ENCODE data around the gene MEIS3. TPM values are rescaled to one million over a fixed set of nuclear protein-coding genes. Genes with fewer than 3 reads are reported as not detected.

MEIS3 gene
- total RNA-seq, 1 experiment from 2014 or later = 52.2 TPM

DNA sequence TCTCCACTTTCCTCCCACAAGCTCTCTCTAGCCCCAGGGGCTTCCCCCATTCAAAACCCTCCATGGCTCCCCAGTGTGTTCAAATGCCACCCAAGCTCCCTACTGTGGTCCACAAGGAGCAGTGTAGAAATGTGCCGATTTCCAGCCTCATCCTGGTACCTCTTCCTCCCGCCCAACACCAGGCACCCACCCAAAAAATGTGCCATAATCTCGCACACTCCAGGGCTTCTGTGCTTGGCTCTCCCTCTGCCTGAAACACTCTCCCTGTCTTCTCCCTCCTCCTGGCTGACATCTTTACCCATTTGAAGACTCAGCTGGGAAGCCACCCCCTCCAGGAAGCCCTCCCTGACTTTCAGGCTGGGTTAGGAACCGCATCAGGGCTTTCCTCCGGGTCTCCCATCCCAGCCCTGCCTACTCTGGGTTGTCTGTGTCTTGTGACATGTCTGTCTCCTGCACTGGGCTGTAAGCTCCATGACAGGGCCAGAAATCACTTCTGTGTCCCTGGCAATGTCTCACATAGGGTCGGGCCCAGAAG is 16.6 kb upstream of the MEIS3 start:
- no peak for DNase-seq (ENCODE audit: low spot score)

DNA sequence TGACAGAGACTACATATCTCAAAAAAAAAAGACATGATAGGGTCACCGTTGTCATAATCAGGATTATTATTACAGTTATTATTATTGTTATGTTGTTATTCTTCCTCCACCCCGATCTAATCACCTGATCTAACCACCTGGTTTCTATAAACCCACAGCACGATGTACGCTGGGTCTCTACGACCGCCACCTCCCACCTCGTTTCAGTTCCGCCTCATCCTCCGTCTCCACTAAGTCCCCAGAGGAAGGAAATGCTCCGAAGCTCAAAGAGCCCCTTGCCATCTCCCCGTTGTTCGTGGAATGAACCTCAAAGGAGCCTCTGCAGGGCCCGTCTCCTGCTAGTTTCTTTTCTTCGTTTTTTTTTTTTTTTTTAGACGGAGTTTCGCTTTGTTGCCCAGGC is 15.9 kb upstream of the MEIS3 start:
- no peak for DNase-seq (ENCODE audit: low spot score)

DNA sequence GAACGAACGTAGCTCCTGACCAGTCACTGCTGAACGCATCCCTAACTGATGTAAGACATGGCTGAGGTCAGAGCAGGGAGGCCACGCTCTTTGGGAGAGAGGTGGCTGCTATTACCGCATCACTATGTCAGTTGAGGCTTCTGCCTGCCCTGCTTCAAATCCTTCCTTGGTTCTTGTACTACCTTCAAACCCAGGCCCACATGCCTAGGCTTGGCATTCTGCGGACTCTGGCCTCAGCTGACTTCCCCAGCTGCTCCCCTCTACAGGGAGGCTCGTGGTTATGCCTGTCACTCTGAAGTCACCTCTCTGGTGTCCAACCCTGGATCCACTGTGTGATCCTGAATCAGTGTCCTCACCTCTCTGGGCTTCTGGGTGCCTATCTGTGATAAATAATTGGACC is 14.8 kb upstream of the MEIS3 start:
- DNase-seq (ENCODE audit: low spot score) = no peak

DNA sequence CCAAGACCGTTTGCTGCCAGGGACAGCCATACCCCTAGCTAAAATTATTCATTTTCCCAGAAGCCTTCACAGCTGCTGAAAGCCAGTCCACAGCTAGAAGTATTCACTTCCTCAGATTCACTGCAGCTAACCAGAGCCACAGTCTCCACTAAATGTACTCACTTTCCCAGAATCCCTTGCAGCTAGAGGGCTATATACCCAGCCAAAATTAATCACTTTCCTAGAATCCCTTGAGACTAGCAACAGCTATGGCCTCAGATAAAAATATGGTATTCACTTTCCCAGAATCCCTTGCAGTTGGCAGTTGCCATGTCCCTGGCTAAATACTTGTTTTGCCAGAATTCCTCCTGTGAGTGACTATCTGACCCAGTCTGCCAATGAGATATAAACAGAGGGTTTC is 13.8 kb upstream of the MEIS3 start:
- no peak for DNase-seq (ENCODE audit: low spot score)

DNA sequence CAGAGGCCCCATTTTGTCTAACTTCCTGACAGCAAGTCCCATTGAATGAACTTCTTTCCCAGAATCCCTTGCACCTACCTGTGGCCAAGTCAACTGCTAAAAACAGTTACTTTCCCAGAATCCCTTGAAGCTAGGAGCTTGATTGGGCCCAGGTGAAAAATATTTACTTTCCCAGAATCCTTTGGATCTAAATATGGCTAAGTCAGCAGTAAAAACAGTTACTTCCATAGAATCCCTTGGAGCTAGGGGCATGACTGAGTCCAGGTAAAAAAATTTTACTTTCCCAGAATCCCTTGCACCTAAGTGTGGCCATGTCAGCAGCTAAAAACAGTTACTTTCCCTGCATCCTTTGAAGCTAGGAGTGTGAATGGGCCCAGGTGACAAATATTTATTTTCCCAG is 13.2 kb upstream of the MEIS3 start:
- no peak for DNase-seq (ENCODE audit: low spot score)

DNA sequence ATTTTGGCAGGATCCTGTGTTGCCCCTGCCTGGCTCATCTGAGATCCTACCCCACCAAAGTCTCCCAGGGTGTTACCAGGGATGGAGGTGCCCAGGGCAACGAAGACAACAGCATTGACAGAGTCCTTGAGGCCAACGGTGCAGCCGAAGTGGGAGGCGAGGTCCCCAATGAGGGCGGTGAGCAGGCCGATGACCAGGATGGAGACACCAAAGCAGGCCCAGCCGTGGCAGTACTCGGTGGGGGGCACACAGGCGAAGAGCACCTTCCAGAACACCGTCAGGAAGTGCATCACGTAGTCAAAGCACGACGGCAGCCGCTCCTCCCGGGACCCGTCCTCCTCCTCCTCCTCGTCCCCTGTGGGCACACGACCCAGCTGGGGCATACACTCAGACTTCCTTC is 12.8 kb upstream of the MEIS3 start:
- no peak for DNase-seq (ENCODE audit: low spot score)

DNA sequence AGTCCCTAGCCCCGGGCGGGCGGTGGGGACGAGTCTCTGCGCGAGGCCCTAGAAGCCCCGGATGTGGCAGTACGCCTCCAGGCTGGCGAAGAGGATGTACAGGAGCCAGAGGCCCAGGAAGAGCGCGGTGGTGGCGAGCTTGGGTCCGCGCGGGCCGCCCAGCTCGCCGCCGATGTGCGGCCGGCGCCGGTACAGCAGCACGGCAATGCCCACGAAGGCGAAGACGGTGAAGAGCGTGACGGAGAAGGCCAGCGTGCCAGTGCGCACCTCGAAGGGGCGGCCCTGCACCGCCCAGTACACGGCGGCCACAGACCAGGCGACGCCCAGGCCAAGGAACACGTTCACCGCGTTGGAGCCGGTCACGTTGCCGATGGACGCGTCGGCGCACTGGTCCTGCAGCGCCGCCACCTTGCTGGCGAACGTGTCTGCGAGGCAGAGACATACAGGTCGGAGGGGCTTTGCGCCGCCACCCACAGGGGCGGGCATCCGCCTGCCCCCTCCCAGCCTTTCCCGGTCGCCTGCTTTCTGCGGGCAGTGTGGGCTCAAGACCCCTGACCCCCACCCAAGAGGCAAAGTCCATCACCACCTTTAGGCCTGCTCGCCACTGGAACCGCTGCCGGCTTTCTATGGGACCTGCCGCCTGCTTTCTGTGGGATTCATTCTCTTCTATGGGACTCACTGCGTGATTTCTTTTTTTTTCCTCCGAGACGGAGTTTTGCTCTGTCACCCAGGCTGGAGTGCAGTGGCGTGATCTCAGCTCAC is 10.9 kb upstream of the MEIS3 start:
- DNase-seq (ENCODE audit: low spot score) = no peak

DNA sequence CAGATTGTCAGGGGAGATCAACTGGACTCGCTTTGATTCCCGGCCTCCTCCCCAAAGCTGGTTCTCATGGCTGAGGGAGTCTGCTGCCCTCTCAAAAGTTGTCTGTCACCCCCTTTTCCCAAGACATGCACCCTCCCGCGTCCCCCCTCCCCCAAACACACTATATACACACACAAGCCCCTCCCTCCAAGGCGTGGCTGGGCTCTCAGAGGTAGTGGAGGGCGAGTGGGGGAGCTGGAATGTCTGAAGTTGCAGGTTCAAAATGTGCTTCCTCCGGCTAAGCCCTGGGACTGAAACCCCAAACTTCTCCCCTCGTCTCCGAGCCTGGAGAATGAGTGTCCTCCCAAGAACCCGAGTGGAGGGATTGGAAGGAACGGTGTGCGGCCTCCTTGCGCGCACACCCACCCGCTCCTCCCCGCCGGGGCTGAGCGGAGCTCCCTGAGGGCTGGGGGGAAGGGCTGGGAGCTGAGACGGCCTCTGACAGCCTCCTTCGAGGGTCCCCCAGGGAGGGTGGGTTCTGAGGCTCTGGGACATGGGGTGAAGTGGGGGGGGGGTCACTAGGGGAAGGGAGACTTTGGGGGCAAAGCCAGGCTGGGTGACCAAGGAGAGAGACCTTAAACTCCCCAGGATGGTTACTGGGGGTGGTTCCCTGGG is 9.9 kb upstream of the MEIS3 start:
- DNase-seq (ENCODE audit: low spot score) = no peak

DNA sequence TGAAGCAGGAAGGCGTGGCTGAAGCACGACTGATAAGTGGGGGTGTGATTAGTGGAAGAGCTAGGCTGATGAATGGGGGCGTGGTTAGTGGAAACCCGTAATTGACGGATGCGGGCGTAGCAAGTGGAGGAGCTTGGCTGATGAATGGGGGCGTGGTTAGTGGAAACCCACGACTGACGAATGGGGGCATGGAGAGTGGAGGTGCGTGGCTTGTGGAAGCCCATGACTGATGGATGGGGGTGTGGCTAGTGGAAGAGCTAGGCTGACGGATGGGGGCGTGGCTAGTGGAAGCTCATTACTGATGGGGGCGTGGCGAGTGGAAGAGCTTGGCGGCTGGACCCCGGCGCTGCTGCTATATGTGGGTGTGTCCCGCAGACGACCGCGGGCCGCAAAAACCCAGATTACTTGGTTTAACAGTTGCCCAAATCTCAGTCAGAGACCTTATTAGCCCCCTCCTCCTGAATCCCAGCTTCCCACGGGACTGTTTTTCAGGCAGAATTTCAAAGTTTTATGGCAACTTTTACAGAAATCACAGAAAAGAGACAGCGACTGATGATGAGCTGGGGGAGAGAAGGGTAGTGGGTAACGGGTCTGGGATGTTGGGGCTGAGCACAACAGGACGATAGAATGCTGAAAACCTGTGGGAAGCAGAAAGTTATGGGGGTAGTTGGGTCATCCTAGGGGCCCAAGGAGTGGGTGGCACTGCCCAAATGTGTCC is 9.0 kb upstream of the MEIS3 start:
- DNase-seq (ENCODE audit: low spot score) = peak; percentile 100

DNA sequence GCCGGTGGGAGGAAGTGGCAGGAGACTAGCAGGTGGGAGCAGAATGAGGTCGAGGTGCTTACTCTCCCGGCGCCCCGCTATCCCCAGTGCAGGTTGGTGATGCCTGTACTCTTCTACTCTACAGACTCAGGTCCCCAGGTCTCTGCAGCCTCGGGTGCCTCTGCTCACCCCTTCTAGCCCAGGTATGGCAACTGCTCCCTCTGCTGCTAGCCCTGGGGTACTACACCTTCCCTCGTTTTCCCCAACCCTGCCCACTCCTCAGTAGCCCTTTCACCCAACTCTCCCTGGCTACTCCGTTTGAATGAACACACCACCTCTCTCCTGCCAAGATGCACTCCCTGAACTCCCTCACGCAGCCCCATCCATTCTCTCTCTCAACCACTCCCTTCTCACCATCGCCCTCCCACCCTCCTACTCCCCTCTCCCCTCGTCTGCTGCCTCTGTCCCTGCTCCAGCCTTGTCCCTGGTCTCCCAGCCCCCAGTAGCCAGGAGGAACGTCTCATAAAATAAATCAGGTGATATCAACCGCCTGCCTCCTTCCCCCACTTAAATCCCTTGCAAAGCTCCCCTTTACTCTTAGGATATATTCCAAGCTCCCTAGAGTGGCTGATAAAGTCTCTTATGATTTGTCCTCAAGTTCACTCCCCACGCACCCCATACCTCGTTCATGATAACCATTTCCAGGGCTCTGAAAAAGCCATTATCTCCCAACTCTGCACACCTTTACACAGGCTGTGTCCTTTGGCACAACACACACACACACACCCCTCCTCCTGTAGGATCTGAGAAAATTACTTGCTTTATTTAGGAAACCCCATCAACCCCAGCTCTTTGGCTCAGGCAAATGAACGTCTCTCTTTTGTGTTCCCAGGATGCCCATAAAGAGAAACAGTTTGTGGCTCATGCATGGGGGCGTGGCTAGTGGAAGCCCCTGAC is 8.2 kb upstream of the MEIS3 start:
- peak; percentile 78 for DNase-seq (ENCODE audit: low spot score)

DNA sequence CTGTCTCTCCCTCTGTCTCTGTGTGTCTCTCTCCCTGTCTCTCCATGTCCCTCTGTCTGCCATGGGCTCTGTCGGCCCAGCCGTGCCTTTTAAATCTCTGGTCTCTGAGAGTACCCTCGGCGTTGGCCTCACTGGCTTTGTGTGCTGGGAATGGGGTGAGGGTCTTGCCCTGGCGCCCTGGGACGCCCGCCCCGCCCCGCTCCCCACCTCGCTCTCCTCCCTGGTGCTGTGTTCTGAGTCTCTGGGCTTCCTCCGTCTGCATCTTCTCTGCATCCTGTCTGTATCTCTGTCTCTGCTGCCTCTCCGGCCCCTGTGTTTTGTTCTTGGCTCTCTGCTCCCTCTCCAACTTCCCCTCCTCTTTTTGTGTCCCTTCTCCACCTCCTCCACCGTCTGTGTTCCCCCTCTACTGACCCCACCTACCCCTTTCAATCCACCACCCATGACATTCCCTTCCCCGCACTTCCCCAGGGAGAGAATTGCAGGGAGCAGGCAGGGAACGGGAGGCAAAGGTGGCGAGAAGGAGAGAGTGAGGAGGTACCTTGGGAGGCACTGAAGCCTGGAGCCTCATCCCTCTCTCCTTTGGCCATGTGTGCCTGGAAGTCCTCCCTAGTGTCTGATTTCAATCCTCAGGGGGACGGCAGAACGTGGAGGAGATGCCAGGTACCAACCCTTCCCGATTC is 4.0 kb upstream of the MEIS3 start:
- no peak for DNase-seq (ENCODE audit: low spot score)

DNA sequence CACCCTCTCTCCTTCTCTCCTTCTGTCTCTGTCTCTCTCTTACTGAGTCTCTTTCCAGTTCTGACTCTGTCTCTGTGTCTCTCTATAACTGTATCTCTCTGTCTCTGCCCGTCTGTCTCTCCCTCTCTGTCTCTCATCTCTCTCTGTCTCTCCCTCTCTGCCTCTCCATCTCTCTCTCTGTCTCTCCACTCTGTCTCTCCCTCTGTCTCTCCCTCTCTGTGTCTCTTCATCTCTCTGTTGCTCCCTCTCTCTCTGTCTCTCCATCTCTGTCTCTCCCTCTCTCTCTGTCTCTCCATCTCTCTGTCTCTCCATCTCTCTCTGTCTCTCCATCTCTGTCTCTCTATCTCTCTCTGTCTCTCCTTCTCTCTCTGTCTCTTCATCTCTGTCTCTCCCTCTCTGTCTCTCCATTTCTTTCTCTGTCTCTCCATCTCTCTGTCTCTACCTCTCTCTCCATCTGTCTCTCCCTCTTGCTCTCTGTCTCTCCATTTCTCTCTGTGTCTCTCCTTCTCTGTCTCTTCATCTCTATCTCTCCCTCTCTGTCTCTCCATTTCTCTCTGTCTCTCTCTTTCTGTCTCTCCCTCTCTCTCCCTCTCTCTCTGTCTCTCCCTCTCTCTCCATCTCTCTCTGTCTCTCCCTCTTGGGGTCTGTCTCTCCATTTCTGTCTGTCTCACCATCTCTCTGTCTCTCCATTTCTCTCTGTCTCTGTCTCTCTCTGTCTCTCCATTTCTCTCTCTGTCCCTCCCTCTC is 3.3 kb upstream of the MEIS3 start:
- no peak for DNase-seq (ENCODE audit: low spot score)

DNA sequence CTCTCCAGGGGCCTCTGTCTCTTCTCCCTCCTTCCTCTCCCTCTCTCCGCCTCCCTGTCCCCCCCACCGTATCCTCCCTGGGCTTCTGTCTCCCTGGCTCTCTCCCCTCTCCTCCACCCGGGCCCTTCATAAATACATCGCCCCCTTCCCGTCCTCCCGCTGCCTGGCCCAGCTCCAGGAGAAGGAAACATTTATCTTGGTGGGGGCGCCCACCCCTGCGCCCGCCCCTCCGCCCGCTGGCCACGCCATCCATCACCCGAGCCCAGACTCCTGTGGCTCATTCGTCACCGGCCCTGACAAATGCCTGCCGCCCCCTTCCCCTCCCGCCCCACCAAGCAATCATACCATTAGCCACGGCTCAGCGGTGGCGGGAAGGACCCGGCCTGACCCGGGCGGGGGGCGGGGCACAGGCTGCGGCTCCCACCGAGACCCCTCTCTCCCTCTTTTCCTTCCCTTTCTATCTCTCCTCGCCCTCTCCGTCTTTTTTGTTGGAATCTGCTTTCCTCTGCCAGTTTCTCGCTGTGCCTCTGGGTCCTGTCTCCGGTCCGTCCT is 2.6 kb upstream of the MEIS3 start:
- DNase-seq (ENCODE audit: low spot score) = no peak

DNA sequence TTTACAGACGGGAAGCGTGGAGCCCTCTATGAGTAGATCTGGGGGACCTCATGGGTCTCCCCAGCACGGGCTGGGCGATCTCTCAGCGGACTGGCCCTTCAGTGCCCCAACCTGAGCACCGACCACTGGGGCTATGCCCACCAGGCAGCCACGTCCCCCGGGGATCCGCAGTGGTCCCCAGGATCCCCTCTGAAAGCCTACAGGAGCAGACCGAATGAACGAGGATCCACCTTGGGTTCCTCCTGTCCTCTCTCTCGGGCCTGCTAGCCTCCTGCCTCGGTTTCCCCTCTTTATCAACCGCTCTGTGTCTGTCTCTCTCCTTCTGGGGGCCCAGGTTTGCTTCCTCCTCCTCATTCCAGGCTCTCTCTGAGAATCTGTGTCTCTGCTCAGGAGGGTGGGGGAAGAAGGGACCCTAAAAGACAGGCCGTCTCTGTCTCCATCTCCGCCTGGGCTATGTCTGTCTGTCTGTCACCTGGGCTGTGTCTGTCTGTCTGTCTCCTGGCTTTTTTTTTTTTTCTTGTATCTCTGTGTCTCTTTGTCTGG is 2.0 kb upstream of the MEIS3 start:
- DNase-seq (ENCODE audit: low spot score) = no peak

DNA sequence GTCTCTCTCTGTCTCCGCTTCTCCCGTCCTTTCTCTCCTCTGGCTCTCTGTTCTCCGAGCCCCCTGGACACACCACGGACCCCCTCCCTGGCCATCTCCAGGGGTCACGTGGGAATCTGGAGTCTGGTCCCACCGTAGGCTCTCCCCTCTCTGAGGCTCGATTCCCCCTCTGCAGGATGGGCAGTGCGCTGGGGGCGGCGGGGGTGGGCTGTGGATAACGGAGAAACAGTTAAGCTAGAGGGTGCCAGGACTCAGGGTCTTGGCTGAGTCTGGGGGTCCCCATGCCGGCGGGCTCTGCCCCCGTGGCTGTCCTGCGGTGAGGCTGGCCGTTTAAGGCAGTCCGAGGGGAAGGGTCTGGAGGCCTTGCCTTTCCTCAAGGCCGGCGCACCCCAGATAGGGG is 462 bp upstream of the MEIS3 start:
- DNase-seq (ENCODE audit: low spot score) = no peak

DNA sequence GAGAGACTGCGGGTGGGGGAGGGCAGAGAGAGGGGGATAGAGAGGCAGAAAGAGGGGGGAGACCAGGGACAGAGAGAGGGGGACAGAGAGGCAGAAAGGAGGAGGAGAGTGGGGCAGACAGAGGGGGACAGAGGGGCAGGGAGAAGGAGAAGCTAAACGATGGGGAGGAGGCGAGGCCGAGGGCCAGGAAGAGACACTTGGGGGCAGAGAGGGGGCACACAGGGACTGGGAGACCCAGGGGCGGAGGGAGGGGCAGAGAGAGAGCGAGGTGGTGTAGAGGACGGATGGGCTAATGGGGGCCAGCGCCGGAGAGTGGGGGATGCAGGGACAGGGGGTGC is 666 bp downstream of the MEIS3 start:
- DNase-seq (ENCODE audit: low spot score) = no peak

DNA sequence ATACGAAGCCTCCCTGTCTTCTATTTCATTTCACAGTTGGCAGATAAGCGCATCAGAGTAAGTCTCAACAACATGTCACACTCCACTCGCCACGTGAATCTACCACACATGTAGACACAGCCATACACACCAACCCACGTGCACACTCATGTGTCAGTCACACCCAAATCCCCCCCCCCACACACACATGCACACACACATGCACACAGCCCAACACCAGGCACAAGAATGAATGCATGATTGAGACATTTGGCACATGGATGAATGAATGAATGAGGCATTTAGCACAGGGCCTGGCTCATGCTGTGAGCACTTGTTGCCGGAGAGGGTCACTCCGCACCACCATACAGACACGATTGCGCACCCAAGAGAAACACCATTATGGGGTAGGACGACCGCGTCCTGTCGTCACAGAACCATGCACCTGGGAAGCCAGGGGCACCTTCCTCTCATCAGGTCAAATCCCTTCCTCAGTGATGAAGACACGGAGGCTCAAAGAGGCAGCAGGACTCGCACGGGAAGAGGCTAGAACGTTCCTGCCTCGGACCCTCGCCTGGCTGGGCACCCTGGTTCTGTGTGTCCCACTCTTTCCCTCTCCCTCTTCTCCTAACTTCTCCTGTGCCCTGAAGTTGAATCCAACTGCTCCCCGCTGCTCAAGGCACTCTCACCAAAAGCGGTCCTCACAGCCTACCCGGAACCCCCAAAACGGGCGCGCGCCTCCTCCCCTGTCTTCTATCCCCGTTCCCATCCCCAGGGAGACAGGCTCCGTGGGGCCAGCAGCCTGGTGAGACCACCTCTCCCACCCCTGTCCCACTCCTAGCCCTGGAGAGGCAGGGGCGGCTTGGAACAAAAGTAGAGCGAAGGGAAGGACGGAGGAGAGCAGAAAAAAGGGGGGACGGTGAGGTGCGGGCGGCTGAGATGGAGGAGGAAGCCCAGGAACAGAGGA is 1.3 kb downstream of the MEIS3 start:
- DNase-seq (ENCODE audit: low spot score) = no peak

DNA sequence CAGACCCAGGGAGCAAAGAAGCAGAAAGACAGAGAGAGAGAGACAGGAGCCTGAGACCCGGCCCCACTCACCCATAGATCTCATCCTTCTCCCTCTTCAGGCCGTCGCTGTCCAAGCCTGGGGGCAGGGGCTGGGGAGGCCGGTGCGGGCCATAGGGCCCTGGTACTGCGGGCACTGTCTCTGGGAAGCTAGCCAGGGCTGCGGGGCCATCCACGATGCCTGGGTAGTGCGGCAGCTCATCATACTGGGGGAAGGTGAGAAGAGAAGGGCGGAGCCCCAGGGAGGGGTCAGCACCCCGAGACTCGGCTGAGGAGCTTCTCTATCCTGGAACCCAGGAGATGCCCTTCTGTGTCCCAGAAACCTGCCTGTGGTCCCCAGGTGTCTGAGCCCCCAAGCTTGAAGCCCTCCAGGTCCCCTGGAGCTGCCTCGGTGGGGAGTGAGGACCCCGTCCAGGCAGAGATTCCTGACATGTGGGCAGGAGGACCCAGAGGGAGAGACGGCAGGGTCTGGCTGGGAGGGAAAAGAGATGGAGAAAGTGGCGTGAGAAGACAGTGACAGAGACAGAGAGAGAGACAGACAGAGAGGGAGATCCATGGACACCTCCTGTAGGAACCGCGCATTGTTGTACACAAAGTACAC is 2.1 kb downstream of the MEIS3 start:
- no peak for DNase-seq (ENCODE audit: low spot score)

Measured in H4 (cell line).